Transverse colon (tissue), 3 donors: Measurements from ENCODE around the gene TCF20.

Experiments used
- POLR2A ChIP-seq: fragments of 450-650 bp; IDR thresholded peaks from one replicate; pipeline ENCODE4 v1.6.1; 2016; ENCODE audit warnings: antibody characterized with exemption, mild to moderate bottlenecking, moderate library complexity
- TF ChIP-seq, protein P1 (sequence below), 5 experiments: fragments of 200-600 bp in 3 of 5; fragments of 450-650 bp in 2 of 5; sonication (generic) in 3 of 5; IDR thresholded peaks; 1 replicate in 2 of 5; 2 replicates in 3 of 5; pipeline ENCODE4 v1.5.1; 2016 to 2017; ENCODE audit warnings: antibody characterized with exemption in 5 of 5, inconsistent platforms in 3 of 5, mild to moderate bottlenecking in 2 of 5, moderate library complexity in 1 of 5

DNA sequence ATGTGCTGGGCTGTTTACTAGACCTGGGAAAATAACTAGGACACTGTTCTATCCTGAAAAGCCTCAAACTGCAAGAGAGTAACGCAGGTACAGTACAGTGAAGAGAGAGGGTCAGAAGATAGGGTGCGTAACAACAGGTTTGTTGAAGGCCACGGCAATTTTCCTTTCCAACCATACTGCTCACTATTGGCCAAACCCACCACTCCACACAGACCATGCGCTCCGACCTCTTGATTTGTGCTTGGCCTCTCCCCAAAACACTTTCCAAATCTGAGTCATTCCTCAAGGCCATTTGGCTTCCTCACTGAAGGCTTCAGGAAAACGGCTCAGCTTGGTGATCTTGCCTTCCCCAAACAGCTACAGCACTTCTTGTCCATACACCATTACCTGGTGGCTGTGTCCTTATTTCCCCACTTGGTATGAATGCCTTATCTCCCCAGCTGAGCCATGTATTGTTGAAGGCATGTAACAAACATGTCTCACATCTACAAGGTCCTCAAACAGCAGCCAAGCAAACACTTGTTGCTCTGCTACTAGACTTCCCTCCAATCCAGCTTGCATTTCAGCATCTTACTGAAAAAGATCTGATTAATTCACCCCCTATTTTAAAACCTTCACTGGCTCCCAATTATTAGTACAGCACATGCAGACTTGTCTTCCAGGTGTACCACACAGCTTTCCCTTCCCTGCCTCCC, 40.9 kb downstream of the TCF20 start:
- TF ChIP-seq, protein P1, sequence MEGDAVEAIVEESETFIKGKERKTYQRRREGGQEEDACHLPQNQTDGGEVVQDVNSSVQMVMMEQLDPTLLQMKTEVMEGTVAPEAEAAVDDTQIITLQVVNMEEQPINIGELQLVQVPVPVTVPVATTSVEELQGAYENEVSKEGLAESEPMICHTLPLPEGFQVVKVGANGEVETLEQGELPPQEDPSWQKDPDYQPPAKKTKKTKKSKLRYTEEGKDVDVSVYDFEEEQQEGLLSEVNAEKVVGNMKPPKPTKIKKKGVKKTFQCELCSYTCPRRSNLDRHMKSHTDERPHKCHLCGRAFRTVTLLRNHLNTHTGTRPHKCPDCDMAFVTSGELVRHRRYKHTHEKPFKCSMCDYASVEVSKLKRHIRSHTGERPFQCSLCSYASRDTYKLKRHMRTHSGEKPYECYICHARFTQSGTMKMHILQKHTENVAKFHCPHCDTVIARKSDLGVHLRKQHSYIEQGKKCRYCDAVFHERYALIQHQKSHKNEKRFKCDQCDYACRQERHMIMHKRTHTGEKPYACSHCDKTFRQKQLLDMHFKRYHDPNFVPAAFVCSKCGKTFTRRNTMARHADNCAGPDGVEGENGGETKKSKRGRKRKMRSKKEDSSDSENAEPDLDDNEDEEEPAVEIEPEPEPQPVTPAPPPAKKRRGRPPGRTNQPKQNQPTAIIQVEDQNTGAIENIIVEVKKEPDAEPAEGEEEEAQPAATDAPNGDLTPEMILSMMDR (IDR thresholded peaks at IDR 0.05), result no peak
- TF ChIP-seq POLR2A, result no peak
